Esophagus squamous epithelium (tissue), 4 donors: ENCODE measurements around the gene BMP8A.
"Not testable (repeated sequence)": the region's sequence is repeated elsewhere in the genome, so short reads cannot be mapped to it uniquely, and the experiment has no call there.

Experiments
- CTCF ChIP-seq, 6 experiments: fragments of 450-650 bp in 4 of 6; fragments of 200-600 bp in 2 of 6; sonication (generic) in 2 of 6; IDR thresholded peaks; one replicate each; pipeline ENCODE4 v1.5.1; 2016 to 2019; ENCODE audit warnings: antibody characterized with exemption in 6 of 6, mild to moderate bottlenecking in 4 of 6, moderate library complexity in 4 of 6
- POLR2A ChIP-seq, 4 donors: fragments of 450-650 bp; IDR thresholded peaks; one replicate each; pipeline ENCODE4 v1.6.1; 2017; ENCODE audit warnings: antibody characterized with exemption in 4 of 4, mild to moderate bottlenecking in 4 of 4, moderate library complexity in 3 of 4

- not testable (repeated sequence) for TF ChIP-seq CTCF, POLR2A (IDR thresholded peaks at IDR 0.05)
Measured at GRCh38 chr1:39493043-39493810, 1.8 kb downstream of the BMP8A start.
